SK-N-MC (cell line): ENCODE data around the gene CSNK1A1.

Experiments
- DNase-seq: peaks from one replicate; pipeline ENCODE4 v3.0.0-alpha.2; 2011; ENCODE audit warnings: low read depth, low spot score
- H3K27ac ChIP-seq: fragments of 200-600 bp; sonication (generic); 2 replicates; pipeline ENCODE4 v1.5.1; 2016; ENCODE audit warnings: mixed run types
- H3K36me3 ChIP-seq: fragments of 200-600 bp; sonication (generic); 2 replicates; pipeline ENCODE4 v1.6.1; 2017; ENCODE audit warnings: antibody characterized with exemption, low read length, mixed read lengths; ENCODE audit not compliant: insufficient read depth
- H3K4me3 ChIP-seq: fragments of 200-600 bp; sonication (generic); 2 replicates; pipeline ENCODE4 v1.5.1; 2016
- H3K9ac ChIP-seq: fragments of 200-600 bp; sonication (generic); 2 replicates; pipeline ENCODE4 v1.8.0; 2017; ENCODE audit warnings: mixed run types, mixed read lengths; ENCODE audit not compliant: insufficient read length
- H3K9me3 ChIP-seq: fragments of 200-600 bp; sonication (generic); 2 replicates; pipeline ENCODE4 v1.6.1; 2017; ENCODE audit warnings: low read depth, mild to moderate bottlenecking, antibody characterized with exemption, low read length, moderate library complexity, mixed read lengths
- EZH2 ChIP-seq: fragments of 200-600 bp; sonication (generic); IDR thresholded peaks from one replicate; pipeline ENCODE4 v1.6.1; 2017; ENCODE audit warnings: antibody characterized with exemption
- FOXP2 ChIP-seq: optimal IDR thresholded peaks from 2 replicates; pipeline ENCODE3; 2011; ENCODE audit warnings: mild to moderate bottlenecking, moderate library complexity; ENCODE audit not compliant: insufficient read depth; ENCODE audit errors: extremely low read length, control extremely low read depth
- POLR2AphosphoS5 ChIP-seq: IDR thresholded peaks from 2 replicates; pipeline ENCODE4 v1.6.1; 2012; ENCODE audit warnings: mild to moderate bottlenecking, low read depth, low read length, borderline replicate concordance

The CSNK1A1 gene

DNA sequence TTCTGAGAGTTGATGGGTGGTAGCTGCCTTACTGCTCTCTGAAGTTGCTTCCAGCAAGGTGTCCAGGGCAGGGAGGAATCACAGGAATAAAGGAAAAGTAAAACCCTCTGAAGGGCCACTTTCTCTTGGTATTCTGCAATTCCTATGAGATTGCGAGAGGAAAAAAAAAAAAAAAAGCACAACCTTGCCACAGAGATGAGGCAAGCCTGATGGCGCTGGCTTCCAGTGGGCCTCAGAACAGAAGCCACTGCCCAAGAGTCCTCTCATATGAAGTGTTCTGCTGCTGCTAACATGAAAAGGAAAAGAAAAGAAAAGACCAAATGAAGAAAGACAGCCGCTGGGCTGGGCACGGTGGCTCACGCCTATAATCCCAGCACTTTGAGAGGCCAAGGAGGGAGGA is 91.3 kb downstream of the CSNK1A1 start:
- no peaks in the 10 kb centered on the region for H3K9me3 ChIP-seq
- TF ChIP-seq EZH2, result no peak
- TF ChIP-seq FOXP2, result no peak
- TF ChIP-seq POLR2AphosphoS5, result no peak
- DNase-seq, result no peak
- H3K9ac ChIP-seq, result no peak overlapping the region
- no peak overlapping the region for H3K27ac ChIP-seq
- no peaks in the 10 kb centered on the region for H3K36me3 ChIP-seq
- H3K4me3 ChIP-seq, result no peak overlapping the region

DNA sequence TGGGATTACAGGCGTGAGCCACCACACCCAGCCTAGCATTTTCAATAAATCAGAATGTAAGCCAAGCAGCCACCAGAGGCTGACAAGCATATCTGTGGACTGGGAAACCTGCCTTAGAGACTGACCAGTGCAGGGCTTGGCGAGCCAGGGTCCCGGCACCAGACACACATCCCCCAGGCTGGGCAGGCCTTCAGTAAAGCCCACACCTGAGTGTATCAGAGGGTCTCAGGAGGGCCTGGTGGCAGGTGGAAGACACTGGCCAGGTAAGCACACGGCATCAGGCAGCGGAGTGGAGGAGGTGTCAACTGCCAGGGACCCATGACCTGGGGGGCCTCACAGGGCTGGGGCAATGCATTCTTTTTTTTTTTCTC is 93.9 kb downstream of the CSNK1A1 start:
- DNase-seq, result no peak
- Histone ChIP-seq H3K27ac (no peak overlapping the region), H3K9me3 (no peaks in the 10 kb centered on the region), H3K4me3 (no peak overlapping the region), H3K36me3 (no peaks in the 10 kb centered on the region), H3K9ac (no peak overlapping the region)
- TF ChIP-seq POLR2AphosphoS5 (no peak), EZH2 (no peak), FOXP2 (no peak)

DNA sequence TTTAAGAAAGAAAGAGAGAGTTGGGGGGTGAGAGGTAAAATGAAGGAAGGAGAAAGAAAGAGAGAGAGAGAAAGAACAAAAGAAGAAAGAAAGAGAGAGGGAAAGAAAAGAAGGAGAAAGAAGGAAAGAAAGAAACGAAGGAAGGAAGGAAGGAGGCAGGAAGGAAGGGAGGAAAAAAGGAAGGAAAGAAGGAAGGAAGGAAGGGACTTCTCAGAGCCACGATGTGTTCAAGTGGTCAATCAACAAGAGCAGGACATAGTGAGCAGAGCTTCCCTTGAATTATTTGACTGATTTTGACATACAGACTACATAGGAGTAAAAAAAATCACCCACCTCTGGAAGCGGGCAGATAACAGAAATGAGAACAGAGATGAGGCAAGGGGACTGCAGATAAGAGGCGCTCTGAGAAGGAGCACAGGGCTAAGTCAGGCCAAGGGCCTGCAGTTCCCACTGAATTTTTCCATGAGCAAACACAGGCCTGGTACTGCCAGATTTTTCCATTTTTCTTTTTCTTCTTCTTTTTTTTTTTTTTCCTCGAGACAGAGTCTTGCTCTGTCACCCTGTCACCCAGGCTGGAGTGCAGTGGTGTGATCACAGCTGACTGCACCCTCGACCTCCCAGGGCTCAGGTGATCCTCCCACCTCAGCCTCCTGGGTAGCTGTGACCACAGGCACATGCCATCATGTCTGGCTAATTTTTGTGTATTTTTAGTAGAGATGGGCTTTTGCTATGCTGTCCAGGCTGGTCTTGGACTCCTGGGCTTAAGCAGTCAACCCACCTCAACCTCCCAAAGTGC is 94.4 kb downstream of the CSNK1A1 start:
- TF ChIP-seq EZH2, result no peak
- TF ChIP-seq POLR2AphosphoS5, result no peak
- no peak for TF ChIP-seq FOXP2
- no peak for DNase-seq
- Histone ChIP-seq H3K9me3 (no peaks in the 10 kb centered on the region), H3K4me3 (no peak overlapping the region), H3K27ac (no peak overlapping the region), H3K36me3 (no peaks in the 10 kb centered on the region), H3K9ac (no peak overlapping the region)

GRCh38 chr5:149455889-149456409 is 95.3 kb downstream of the CSNK1A1 start:
- DNase-seq, result no peak
- no peak overlapping the region for H3K9ac ChIP-seq
- H3K27ac ChIP-seq, result no peak overlapping the region

DNA sequence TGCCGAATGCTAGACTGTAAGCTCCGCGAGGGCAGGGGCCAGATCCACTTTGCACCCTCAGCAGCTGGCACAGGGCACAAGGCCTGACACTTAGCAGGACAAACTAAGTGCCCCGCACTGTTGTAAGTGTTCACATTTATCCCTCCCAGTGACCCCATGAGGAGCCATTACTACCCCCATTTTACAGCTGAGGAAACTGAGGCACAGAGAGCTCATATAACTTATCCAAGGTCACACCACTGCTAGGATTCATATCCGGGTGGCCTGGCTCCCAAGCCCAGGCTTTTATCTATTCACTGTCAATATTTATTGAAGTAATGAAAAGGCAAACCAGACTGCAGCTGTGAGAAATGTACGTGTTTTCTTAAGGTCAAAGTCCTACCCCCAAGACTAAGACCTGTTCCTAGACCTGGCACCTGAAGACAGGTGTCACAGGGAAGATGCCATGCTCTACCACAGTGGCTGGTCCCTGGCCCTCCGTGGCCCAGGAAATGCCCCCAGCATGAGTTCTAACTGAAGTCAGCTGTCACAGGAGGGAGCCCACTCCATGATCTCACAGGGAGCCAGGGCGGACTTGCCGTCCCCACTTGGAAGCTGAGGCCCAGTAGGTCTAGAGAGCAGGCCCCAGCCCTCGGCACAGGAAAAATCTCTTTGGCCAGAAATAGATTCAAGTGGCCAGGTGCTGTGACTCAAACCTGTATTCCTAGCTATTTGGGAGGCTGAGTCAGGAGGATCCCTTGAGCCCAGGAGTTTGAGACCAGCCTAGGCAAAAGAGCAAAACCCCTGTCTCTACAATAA is 97.4 kb downstream of the CSNK1A1 start:
- H3K9ac ChIP-seq, result no peak overlapping the region
- no peak overlapping the region for H3K27ac ChIP-seq
- no peak for TF ChIP-seq POLR2AphosphoS5
- TF ChIP-seq EZH2, result no peak
- no peak for TF ChIP-seq FOXP2
- H3K36me3 ChIP-seq, result no peaks in the 10 kb centered on the region
- no peaks in the 10 kb centered on the region for H3K9me3 ChIP-seq
- H3K4me3 ChIP-seq, result no peak overlapping the region
- DNase-seq, result no peak

More at GRCh38 chr5:149455889-149456409, 95.3 kb downstream of the CSNK1A1 start:
- Histone ChIP-seq H3K9me3 (no peaks in the 10 kb centered on the region), H3K4me3 (no peak overlapping the region), H3K36me3 (no peaks in the 10 kb centered on the region)
- TF ChIP-seq FOXP2, result no peak
- no peak for TF ChIP-seq EZH2
- TF ChIP-seq POLR2AphosphoS5, result no peak

- Histone ChIP-seq H3K27ac (no peak overlapping the region), H3K36me3 (no peaks in the 10 kb centered on the region), H3K9ac (no peak overlapping the region), H3K4me3 (no peak overlapping the region), H3K9me3 (no peaks in the 10 kb centered on the region)
- no peak for TF ChIP-seq POLR2AphosphoS5
- TF ChIP-seq FOXP2, result no peak
- no peak for TF ChIP-seq EZH2
- no peak for DNase-seq
Measured at GRCh38 chr5:149452665-149453617, 98.3 kb downstream of the CSNK1A1 start.

- no peaks in the 10 kb centered on the region for H3K36me3 ChIP-seq
- DNase-seq, result no peak
- no peak overlapping the region for H3K4me3 ChIP-seq
- H3K27ac ChIP-seq, result no peak overlapping the region
- H3K9ac ChIP-seq, result no peak overlapping the region
- TF ChIP-seq EZH2 (no peak), FOXP2 (no peak), POLR2AphosphoS5 (no peak)
- no peaks in the 10 kb centered on the region for H3K9me3 ChIP-seq
Measured at GRCh38 chr5:149452007-149452664, 99.1 kb downstream of the CSNK1A1 start.

DNA sequence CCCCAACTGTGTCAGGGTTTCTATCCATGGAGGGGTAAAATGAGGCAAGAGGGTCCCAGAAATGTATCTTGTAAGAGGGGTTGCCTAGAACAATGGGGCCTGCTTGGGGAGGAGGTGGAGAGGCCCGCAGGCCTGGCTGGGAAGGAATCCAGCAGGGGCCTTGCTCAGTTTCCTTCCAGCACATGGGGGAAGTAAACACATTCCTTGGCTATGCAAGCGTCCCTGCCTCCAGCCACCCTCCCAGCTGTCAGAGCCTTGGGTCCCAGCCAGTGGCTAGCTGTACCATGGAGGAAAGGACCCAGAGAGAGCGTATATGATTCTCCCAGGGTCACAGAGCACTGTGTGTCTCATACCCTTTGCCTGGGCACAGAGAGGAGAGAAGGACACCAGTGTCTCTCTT is 101.0 kb downstream of the CSNK1A1 start:
- no peak overlapping the region for H3K4me3 ChIP-seq
- no peak for TF ChIP-seq EZH2
- no peak for TF ChIP-seq POLR2AphosphoS5
- TF ChIP-seq FOXP2, result no peak
- H3K9me3 ChIP-seq, result no peaks in the 10 kb centered on the region
- H3K36me3 ChIP-seq, result no peaks in the 10 kb centered on the region
- H3K27ac ChIP-seq, result no peak overlapping the region
- no peak overlapping the region for H3K9ac ChIP-seq
- no peak for DNase-seq
